Brain microvascular endothelial cell (primary cell): ENCODE measurements around the gene ACER3.

Experiments used
- DNase-seq: peaks from one replicate; pipeline ENCODE4 v3.0.0-alpha.2; 2020
- H3K27ac ChIP-seq: fragments of 250-450 bp; sonication (Bioruptor Pico); 2 replicates; pipeline ENCODE4 v1.5.1; 2020; ENCODE audit warnings: mild to moderate bottlenecking, moderate library complexity
- H3K27me3 ChIP-seq: fragments of 250-450 bp; sonication (Bioruptor Pico); replicated peaks from 2 replicates; pipeline ENCODE4 v1.5.1; 2020; ENCODE audit warnings: mild to moderate bottlenecking
- H3K36me3 ChIP-seq: fragments of 250-450 bp; sonication (Bioruptor Pico); replicated peaks from 2 replicates; pipeline ENCODE4 v1.5.1; 2020; ENCODE audit warnings: mild to moderate bottlenecking
- H3K4me3 ChIP-seq: 2 replicates; pipeline ENCODE4 v1.5.1; 2011; ENCODE audit warnings: low read depth, mild to moderate bottlenecking, control low read depth, low read length, moderate library complexity
- CTCF ChIP-seq: IDR thresholded peaks from 2 replicates; pipeline ENCODE4 v1.5.1; 2011; ENCODE audit warnings: low read depth, mild to moderate bottlenecking, moderate library complexity, low read length, control low read depth, inconsistent platforms; ENCODE audit errors: missing control alignments
- in situ Hi-C: cut with HindIII; loops from 2 replicates; pipeline ENCODE4 v1.10.0; 2017; ENCODE audit warnings: low sequenced_read_pairs, low pct_ligation_motif_present

ACER3 gene

DNA sequence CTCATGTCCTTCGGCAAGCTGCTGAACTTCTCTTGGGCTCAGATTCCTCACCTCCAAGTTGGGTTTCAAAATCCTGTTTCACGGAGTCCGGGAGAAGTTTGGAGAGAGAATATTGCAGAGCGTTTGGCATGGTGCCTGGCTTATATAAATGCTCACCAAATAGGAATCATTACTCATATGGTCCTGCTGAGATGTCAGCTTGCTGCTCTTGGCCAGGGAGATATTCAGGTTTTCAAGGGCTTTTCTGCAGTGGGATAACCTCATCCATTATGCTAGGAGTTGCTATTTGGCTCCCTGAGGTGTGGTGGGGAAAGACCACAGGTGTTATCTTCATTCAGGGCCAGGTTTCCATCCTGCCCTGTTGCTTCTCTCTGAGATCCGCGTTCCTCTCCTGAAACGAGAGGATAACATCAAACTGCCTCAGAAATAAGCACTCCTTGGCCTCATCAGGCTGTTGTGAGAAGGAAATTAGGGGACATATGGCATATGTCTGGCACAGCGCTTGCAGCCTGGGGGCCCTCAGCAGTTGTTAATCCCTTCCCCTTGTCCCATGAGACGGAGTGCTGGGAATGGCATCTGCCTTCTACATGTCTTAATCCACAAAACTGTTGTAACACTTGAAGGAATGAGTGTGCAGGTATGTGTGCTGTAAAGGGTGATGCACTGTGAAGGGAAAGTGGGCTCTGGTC lies 29.9 kb upstream of the ACER3 start:
- no peak for TF ChIP-seq CTCF
- peak; percentile 66 for DNase-seq
- Histone ChIP-seq H3K36me3 (no peaks in the 10 kb centered on the region), H3K27ac (no peak overlapping the region), H3K4me3 (no peak overlapping the region), H3K27me3 (no peaks in the 10 kb centered on the region)
- in situ Hi-C loops, result no loop called here

DNA sequence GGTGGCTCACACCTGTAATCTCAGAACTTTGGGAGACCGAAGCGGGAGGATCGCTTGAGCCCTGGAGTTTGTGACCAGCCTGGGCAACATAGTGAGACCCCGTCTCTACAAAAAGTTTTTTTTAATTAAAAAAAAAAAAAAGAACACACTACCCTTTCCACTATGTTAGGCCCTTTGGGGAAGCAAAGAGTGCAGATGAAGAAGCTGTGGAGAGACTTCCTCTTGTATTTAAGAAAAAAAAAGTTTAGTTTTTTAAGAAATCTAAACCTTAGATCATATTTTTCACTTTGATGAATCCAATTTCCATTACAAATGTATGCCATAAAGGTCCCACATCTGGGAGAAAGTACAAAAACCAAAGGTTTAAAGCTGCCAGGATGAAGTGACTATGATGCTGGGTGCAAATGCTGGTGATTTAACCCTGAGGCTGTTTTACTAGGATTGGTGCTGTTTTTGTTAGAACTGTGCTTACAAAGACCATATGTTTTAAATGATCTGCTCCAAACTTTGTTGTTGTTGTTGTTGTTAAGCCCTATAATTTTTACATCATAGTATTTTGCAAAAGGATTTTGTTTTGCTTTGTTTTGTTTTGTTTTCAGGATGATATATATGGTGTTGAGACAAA lies 28.9 kb upstream of the ACER3 start:
- TF ChIP-seq CTCF, result no peak
- in situ Hi-C loops, result no loop called here
- Histone ChIP-seq H3K27ac (no peak overlapping the region), H3K36me3 (no peaks in the 10 kb centered on the region), H3K27me3 (no peaks in the 10 kb centered on the region), H3K4me3 (no peak overlapping the region)
- no peak for DNase-seq

GRCh38 chr11:76832361-76832760 lies 28.4 kb upstream of the ACER3 start:
- no peaks in the 10 kb centered on the region for H3K27me3 ChIP-seq
- no peaks in the 10 kb centered on the region for H3K36me3 ChIP-seq
- in situ Hi-C loops, result no loop called here
- no peak overlapping the region for H3K27ac ChIP-seq
- no peak overlapping the region for H3K4me3 ChIP-seq
- no peak for DNase-seq
- no peak for TF ChIP-seq CTCF

DNA sequence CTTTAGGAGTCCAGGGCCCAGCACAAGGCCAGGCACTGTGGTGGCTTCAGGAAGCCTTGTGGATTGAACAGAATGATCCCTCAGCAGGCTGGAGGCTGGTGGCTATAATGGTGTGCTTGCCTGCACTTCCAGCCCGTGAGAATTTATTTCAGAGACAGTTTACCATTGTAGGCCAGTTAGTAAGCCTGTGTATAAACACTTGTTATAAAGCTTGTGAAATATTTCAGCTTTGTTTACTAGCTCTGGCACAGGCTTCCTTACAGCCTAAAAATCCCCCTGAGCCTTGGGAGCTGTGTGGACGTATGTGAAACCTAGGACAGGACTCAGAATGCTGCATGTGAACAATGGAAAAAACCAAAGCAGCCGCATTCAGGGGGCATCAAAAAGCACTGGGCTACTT lies 26.6 kb upstream of the ACER3 start:
- H3K36me3 ChIP-seq, result no peaks in the 10 kb centered on the region
- DNase-seq, result no peak
- in situ Hi-C loops, result no loop called here
- no peak overlapping the region for H3K4me3 ChIP-seq
- no peaks in the 10 kb centered on the region for H3K27me3 ChIP-seq
- no peak for TF ChIP-seq CTCF
- no peak overlapping the region for H3K27ac ChIP-seq

DNA sequence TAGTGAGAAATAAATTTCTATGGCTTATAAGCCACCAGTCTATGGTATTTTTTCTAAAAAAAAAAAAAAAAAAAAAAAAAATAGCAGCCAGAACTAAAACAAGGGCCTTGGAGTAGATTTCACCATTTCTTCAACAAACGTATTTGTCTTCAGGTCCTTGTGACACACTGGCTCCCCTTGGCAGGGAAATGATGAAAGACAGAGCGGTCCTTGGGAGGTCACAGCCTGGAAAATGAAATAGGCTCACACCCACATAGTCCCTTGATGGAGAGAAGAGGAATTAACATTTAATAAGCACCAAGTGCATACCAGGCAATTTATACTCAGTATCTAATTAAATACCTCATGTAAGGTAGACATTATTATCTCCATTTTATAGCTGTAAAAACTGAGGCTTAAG lies 25.7 kb upstream of the ACER3 start:
- H3K4me3 ChIP-seq, result no peak overlapping the region
- no peaks in the 10 kb centered on the region for H3K36me3 ChIP-seq
- TF ChIP-seq CTCF, result no peak
- DNase-seq, result no peak
- H3K27ac ChIP-seq, result no peak overlapping the region
- in situ Hi-C loops, result no loop called here
- H3K27me3 ChIP-seq, result no peaks in the 10 kb centered on the region
